22Rv1 (cell line): ENCODE measurements around the gene HAND1.

Experiments used
- H3K27ac ChIP-seq: fragments of 450-650 bp; 2 replicates; pipeline ENCODE4 v1.5.1; 2017
- ZFX ChIP-seq: fragments of 450-650 bp; IDR thresholded peaks from 2 replicates; pipeline ENCODE4 v1.6.1; 2017; ENCODE audit warnings: antibody characterized with exemption, borderline replicate concordance
- TF ChIP-seq, protein P1 (sequence below): fragments of 450-650 bp; IDR thresholded peaks from 2 replicates; pipeline ENCODE4 v1.5.1; 2017; ENCODE audit warnings: mild to moderate bottlenecking

The HAND1 gene

GRCh38 chr5:154428208-154428607 is 49.8 kb downstream of the HAND1 start:
- TF ChIP-seq, protein P1, sequence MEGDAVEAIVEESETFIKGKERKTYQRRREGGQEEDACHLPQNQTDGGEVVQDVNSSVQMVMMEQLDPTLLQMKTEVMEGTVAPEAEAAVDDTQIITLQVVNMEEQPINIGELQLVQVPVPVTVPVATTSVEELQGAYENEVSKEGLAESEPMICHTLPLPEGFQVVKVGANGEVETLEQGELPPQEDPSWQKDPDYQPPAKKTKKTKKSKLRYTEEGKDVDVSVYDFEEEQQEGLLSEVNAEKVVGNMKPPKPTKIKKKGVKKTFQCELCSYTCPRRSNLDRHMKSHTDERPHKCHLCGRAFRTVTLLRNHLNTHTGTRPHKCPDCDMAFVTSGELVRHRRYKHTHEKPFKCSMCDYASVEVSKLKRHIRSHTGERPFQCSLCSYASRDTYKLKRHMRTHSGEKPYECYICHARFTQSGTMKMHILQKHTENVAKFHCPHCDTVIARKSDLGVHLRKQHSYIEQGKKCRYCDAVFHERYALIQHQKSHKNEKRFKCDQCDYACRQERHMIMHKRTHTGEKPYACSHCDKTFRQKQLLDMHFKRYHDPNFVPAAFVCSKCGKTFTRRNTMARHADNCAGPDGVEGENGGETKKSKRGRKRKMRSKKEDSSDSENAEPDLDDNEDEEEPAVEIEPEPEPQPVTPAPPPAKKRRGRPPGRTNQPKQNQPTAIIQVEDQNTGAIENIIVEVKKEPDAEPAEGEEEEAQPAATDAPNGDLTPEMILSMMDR = no peak
- no peak for TF ChIP-seq ZFX
- no peak overlapping the region for H3K27ac ChIP-seq
